Choroid plexus epithelial cell (primary cell): ENCODE data around the gene HADH.
"Not testable (repeated sequence)": the region's sequence is repeated elsewhere in the genome, so short reads cannot be mapped to it uniquely, and the experiment has no call there.

Experiments used
- DNase-seq: peaks from one replicate; pipeline ENCODE4 v3.0.0-alpha.2; 2010; ENCODE audit warnings: low read depth
- H3K4me3 ChIP-seq: 2 replicates; pipeline ENCODE4 v1.5.1; 2011; ENCODE audit warnings: low read depth, mild to moderate bottlenecking, control low read depth, low read length, moderate library complexity
- TF ChIP-seq, protein P1 (sequence below): conservative IDR thresholded peaks from 2 replicates; pipeline ENCODE4 v1.5.1; 2011; ENCODE audit warnings: low read depth, mild to moderate bottlenecking, control low read depth, inconsistent platforms, low read length, moderate library complexity

The HADH gene

DNA sequence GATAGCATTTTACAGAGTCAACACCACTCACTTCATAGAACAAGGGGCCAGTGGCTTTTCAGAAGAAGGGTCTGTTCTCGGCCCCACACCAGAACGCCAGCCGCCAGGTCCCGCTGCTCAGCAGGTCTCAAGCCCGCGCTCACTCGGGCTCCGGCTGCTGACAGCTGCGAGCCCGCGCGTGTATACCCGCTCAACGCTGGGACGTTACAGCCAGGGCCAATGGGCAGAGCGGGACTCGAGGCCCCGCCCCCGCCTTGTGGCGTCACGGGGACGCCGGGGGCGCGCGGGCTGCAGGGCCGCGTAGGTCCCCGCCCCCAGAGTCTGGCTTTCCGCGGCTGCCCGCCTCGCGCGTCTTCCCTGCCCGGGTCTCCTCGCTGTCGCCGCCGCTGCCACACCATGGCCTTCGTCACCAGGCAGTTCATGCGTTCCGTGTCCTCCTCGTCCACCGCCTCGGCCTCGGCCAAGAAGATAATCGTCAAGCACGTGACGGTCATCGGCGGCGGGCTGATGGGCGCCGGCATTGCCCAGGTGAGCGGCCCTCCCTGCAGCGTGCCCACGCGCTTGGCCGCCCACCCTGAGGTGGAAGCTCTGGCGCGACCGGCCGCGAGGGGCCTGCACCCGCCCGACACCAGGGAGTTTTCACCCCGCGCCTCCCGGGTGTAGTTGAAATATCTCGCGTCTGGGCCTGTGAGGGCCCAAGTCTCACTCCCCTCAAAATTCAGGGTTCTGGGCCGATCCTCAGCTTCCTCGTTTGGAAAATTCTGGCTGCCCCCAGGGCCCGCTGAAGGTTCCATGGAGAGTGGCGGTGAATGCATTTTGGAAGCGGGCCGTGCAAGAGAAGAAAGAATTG lies at the start of gene HADH:
TSS of gene HADH (plus strand) at position 353 of the 850 bp plus-strand sequence. CDS start at position 397, 44 bp downstream.
- TF ChIP-seq, protein P1, sequence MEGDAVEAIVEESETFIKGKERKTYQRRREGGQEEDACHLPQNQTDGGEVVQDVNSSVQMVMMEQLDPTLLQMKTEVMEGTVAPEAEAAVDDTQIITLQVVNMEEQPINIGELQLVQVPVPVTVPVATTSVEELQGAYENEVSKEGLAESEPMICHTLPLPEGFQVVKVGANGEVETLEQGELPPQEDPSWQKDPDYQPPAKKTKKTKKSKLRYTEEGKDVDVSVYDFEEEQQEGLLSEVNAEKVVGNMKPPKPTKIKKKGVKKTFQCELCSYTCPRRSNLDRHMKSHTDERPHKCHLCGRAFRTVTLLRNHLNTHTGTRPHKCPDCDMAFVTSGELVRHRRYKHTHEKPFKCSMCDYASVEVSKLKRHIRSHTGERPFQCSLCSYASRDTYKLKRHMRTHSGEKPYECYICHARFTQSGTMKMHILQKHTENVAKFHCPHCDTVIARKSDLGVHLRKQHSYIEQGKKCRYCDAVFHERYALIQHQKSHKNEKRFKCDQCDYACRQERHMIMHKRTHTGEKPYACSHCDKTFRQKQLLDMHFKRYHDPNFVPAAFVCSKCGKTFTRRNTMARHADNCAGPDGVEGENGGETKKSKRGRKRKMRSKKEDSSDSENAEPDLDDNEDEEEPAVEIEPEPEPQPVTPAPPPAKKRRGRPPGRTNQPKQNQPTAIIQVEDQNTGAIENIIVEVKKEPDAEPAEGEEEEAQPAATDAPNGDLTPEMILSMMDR: no peak
- peak within 1 kb of the TSS; percentile 96 for H3K4me3 ChIP-seq
- DNase-seq: peak; percentile 92

DNA sequence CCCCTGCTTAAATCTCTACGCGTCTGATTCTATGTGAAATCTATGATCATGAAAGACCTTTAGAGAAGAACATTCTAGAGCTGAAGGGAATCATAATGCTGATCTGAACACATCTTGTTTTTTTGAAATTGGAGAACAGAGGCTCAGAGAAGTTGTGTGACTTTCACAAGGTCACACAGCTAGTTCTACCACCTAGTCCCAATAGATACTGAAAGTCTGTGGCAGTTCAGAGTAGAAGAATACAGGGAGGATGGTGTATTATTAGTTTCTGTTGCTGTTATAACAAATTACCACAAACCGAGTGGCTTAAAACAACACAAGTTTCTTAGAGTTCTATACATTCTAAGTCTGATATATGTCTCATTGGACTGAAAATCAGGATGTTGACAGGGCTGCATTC lies 43.9 kb upstream of the HADH start:
- TF ChIP-seq, protein P1: no peak
- DNase-seq: no peak

DNA sequence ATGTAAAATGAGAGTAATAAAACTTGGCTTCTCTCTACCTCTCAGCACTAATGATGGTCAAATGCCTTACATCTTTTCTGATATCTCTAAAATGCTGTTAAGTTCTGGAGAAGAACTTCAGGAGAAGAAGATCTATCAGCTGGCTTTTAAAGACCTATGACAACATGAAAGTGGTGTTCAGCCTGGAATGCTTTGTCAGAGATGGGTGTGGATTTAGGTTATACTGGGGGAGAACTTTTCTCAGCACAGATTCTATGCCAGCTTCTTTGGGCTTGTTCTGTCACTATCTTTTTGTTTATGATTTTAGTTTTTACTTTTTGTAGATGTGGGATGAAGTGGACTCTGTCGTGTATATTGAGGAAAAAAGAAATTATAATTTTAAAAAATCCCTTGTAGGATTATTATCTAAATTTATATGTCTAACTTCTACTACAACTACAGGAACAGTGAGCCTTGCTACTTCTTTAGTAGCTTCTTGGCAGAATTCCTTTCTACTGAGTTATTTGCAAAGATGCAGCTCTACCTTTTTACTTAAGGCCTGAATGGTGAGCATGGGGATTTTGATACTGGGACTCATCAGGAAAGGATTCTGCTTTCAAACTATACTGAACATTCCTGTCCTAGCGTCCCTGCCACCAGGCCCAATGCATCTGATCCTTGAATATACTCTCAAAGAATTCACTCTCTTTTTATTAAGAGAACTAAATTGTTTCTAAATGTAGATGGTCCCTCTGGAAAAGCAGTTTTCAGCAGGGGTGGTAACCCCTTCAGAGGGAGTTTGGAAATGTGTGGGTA lies 38.7 kb upstream of the HADH start:
- TF ChIP-seq, protein P1: no peak
- H3K4me3 ChIP-seq: no peak overlapping the region
- peak; percentile 6 for DNase-seq

More for the DNA sequence above, 43.9 kb upstream of the HADH start:
- H3K4me3 ChIP-seq: no peak overlapping the region

DNA sequence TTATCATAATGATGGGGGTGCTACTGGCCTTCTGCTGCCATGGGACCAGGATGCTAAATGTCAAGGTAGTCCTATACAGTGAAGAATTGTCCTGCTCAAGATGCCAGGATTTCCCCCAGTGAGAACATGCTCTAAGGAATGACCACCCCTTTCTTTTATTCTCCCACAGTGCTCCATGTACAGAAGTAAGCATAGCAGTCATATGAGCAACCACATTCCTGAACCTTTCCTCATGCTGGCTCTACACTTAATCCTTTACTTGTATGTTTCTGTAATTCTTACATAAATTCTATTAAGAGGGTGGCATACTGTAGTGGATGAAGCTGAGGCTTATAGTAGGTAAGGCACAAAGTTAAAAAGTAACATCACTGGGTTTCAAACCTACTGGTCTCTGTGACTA lies 38.1 kb upstream of the HADH start:
- TF ChIP-seq, protein P1: no peak
- DNase-seq: peak; percentile 78
- H3K4me3 ChIP-seq: no peak overlapping the region

DNA sequence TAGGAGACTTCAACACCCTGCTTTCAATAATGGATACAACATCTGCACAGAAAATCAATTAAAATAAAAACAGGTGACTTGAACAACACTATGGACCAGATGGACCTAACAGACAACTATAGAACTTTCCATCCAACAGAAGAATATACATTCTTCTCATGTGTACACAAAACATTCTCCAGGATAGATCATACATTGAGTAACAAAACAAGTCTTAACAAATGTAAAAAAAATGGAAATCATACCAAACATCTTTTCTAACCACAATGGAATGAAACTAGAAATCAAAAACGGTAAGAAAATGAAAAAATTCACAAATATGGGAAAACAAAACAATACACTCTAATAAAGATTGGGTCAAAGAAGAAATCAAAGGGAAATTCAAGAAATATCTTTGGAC lies 33.7 kb upstream of the HADH start:
- H3K4me3 ChIP-seq: no peak overlapping the region
- TF ChIP-seq, protein P1: no peak
- peak; percentile 8 for DNase-seq

DNA sequence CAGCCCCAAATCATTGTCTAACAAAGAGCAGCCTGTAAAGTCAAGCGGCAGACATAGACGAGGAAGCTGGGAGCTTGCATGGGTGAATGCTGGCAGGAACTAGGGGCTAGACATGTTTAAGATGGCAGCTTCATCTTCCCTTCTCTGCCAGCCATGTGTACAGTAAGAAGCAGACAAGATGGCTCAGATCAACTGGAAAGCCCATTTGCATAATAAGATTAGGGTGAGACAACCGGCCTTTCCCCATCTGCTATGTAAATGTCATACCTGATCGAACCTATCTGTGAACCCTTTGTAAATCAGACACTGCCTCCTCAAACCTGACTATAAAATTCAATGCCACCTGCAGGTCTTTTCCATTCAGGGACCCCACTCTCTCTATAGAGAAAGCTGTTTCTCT lies 22.8 kb upstream of the HADH start:
- no peak for DNase-seq
- no peak overlapping the region for H3K4me3 ChIP-seq
- TF ChIP-seq, protein P1: no peak

DNA sequence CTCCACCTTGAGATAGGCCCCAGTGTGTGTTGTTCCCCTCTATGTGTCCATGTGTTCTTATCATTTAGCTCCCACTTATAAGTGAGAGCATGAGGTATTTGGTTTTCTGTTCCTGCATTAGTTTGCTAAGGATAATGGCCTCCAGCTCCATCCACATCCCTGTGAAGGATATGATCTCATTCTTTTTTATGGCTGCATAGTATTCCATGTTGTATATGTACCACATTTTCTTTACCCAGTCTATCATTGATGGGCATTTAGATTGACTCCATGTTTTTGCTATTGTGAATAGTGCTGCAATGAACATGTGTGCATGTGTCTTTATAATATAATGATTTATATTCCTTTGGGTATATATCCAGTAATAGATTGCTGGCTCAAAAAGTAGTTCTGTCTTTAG lies 22.2 kb upstream of the HADH start:
- DNase-seq, H3K4me3 ChIP-seq: not testable (repeated sequence)

DNA sequence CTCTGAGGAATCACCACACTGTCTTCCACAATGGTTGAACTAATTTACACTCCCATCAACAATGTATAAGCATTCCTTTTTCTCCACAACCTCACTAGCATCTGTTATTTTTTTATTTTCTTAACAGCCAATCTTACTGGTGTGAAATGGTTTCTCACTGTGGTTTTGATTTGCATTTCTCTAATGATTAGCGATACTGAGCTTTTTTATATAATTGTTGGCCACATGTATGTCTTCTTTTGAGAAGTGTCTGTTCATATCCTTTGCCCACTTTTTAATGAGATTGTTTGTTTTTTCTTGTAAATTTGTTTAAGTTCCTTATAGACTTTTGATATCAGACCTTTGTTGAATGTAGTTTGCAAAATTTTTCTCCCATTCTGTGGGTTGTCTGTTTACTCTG lies 21.8 kb upstream of the HADH start:
- H3K4me3 ChIP-seq, DNase-seq: not testable (repeated sequence)
